Measurements from ENCODE around the gene GABRA1. TPM values are rescaled to one million over a fixed set of nuclear protein-coding genes. Genes with fewer than 3 reads are reported as not detected.

The GABRA1 gene
- total and polyA plus RNA-seq, 12 donors: 0.23 to 3.6 (median 0.96) TPM; not detected in 4

DNA sequence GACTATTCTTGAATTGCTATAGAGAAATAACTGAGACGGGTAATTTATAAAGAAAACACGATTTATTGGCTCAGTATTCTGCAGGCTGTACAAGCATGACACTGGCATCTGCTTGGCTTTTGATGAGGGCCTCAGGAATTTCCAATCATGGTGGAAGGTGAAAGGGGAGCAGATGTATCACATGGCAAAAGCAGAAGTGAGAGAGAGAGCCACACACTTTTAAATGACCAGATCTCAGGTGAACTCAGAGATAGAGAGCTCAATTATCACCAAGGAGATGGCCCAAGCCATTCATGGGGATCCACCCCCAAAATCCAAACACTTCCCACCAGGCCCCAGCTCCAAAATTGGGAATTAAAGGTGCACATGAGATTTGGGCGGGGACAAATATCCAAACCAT lies 15.3 kb downstream of the GABRA1 start:
- 64 to 76% (median 69%) methylated on average over 3 of the region's 3 CpGs for WGBS, 4 donors
- no peaks in the 10 kb centered on the region for H3K4me1 ChIP-seq (replicated peaks in 1 of 2)
- intact Hi-C loops (cut with DNase I): no loop called here

DNA sequence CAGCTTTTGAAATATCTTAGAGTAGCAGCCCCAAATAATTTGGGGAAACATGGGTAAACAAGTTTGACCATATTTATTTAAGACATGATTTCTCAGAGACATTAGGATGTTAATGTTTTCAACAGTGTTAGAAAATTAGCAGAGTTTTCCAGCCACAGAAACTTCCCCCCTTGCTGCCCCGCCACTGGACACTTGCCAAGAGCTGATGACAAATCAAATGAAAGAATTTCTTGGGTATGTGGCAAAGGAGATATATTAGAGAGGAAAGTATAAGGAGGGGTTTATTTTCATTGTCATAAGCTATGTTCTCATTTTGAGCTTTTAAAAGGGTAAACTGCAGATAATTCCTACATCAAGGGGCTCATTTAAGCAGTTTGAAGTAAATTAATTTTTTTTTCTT lies 15.9 kb downstream of the GABRA1 start:
- H3K9me3 ChIP-seq (replicated peaks in 1 of 3): no peaks in the 10 kb centered on the region
- H3K27ac ChIP-seq: no peak overlapping the region
- H3K4me3 ChIP-seq: no peak overlapping the region
- DNase-seq: no peak
- no peaks in the 10 kb centered on the region for H3K4me1 ChIP-seq (replicated peaks in 1 of 2)
- no peaks in the 10 kb centered on the region for H3K27me3 ChIP-seq
- no peak for TF ChIP-seq POLR2A (IDR thresholded peaks at IDR 0.05)
- TF ChIP-seq, protein P1, sequence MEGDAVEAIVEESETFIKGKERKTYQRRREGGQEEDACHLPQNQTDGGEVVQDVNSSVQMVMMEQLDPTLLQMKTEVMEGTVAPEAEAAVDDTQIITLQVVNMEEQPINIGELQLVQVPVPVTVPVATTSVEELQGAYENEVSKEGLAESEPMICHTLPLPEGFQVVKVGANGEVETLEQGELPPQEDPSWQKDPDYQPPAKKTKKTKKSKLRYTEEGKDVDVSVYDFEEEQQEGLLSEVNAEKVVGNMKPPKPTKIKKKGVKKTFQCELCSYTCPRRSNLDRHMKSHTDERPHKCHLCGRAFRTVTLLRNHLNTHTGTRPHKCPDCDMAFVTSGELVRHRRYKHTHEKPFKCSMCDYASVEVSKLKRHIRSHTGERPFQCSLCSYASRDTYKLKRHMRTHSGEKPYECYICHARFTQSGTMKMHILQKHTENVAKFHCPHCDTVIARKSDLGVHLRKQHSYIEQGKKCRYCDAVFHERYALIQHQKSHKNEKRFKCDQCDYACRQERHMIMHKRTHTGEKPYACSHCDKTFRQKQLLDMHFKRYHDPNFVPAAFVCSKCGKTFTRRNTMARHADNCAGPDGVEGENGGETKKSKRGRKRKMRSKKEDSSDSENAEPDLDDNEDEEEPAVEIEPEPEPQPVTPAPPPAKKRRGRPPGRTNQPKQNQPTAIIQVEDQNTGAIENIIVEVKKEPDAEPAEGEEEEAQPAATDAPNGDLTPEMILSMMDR (IDR thresholded peaks at IDR 0.05): no peak
- H3K36me3 ChIP-seq (replicated peaks in 1 of 2): no peaks in the 10 kb centered on the region
- intact Hi-C loops (cut with DNase I): no loop called here
- 31 to 55% (median 46%) methylated on average over 1 of the region's 1 CpG for WGBS, 4 donors

More for the DNA sequence above, 15.3 kb downstream of the GABRA1 start:
- TF ChIP-seq POLR2A (IDR thresholded peaks at IDR 0.05): no peak
- TF ChIP-seq, protein P1 (IDR thresholded peaks at IDR 0.05): no peak
- no peak for DNase-seq
- H3K4me3 ChIP-seq: no peak overlapping the region
- H3K27ac ChIP-seq: no peak overlapping the region
- no peaks in the 10 kb centered on the region for H3K9me3 ChIP-seq (replicated peaks in 1 of 3)
- H3K27me3 ChIP-seq: no peaks in the 10 kb centered on the region
- no peaks in the 10 kb centered on the region for H3K36me3 ChIP-seq (replicated peaks in 1 of 2)

DNA sequence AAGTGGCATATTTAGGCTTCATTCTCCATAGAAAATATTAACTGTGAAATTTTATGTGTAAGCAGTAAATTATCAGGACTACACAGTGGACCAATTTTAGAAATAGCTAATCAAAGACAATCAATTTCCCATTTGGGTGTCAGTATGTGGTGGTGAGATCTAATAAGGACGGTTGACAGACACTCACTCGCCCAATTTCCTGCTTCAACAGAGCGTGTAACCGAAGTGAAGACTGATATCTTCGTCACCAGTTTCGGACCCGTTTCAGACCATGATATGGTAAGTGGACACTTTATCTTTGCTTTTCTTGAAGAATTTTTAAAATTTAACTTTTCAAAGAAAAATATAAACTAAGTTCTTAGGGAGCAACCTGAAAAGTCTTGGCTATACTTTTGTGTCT lies 17.6 kb downstream of the GABRA1 start:
- no peak for DNase-seq
- no peak overlapping the region for H3K27ac ChIP-seq
- intact Hi-C loops (cut with DNase I): no loop called here
- TF ChIP-seq, protein P1 (IDR thresholded peaks at IDR 0.05): no peak
- TF ChIP-seq POLR2A (IDR thresholded peaks at IDR 0.05): no peak
- no peaks in the 10 kb centered on the region for H3K36me3 ChIP-seq (replicated peaks in 1 of 2)
- H3K4me3 ChIP-seq: no peak overlapping the region
- WGBS, 4 donors: 75 to 93% (median 78%) methylated on average over 7 of the region's 7 CpGs
- H3K4me1 ChIP-seq (replicated peaks in 1 of 2): no peaks in the 10 kb centered on the region
- no peaks in the 10 kb centered on the region for H3K9me3 ChIP-seq (replicated peaks in 1 of 3)
- H3K27me3 ChIP-seq: no peaks in the 10 kb centered on the region

DNA sequence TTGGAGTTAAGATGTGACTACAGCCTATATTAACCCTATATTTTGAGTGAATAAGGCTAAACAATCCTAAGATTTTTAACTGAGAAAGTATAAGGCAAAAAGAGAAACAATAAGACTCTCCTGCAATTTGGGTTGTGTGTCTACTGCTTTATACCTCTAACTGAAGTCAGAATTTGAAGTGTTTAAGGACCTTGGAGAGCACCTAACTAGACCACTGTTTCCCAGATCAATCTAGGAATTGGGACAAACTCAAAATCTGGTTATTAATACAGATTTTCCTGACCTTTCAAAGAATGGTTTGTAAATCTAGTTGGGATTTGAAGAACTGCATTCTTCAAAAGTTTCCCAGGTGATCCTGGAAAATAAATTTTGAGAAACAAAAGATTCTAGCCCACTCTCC lies 42.1 kb downstream of the GABRA1 start:
- intact Hi-C loops (cut with DNase I): no loop called here
- DNase-seq: no peak
- Histone ChIP-seq H3K9me3 (replicated peaks in 1 of 3) (no peaks in the 10 kb centered on the region), H3K27me3 (no peaks in the 10 kb centered on the region), H3K36me3 (replicated peaks in 1 of 2) (no peaks in the 10 kb centered on the region), H3K27ac (no peak overlapping the region), H3K4me3 (no peak overlapping the region), H3K4me1 (replicated peaks in 1 of 2) (no peaks in the 10 kb centered on the region)
- TF ChIP-seq POLR2A (IDR thresholded peaks at IDR 0.05): no peak
- TF ChIP-seq, protein P1 (IDR thresholded peaks at IDR 0.05): no peak
